GM23248 (cell line): Measurements from ENCODE around the gene ZNF580. TPM values are rescaled to one million over a fixed set of nuclear protein-coding genes. Genes with fewer than 3 reads are reported as not detected.

Experiments used
- DNase-seq: peaks from one replicate; pipeline ENCODE4 v3.0.0-alpha.2; 2015
- H2AFZ ChIP-seq: fragments of 200-600 bp; sonication (generic); 2 replicates; pipeline ENCODE4 v1.6.1; 2016; ENCODE audit warnings: antibody characterized with exemption
- H3F3A ChIP-seq: fragments of 200-600 bp; sonication (generic); 2 replicates; pipeline ENCODE4 v1.6.1; 2016; ENCODE audit warnings: mild to moderate bottlenecking, antibody characterized with exemption, mixed run types; ENCODE audit not compliant: insufficient read depth
- H3K27ac ChIP-seq: fragments of 200-600 bp; sonication (generic); 2 replicates; pipeline ENCODE4 v1.5.1; 2016; ENCODE audit warnings: mild to moderate bottlenecking
- H3K27me3 ChIP-seq: fragments of 200-600 bp; sonication (generic); replicated peaks from 2 replicates; pipeline ENCODE4 v1.6.1; 2016; ENCODE audit warnings: mild to moderate bottlenecking; ENCODE audit not compliant: insufficient read depth
- H3K36me3 ChIP-seq: fragments of 200-600 bp; sonication (generic); 2 replicates; pipeline ENCODE4 v1.6.1; 2016; ENCODE audit warnings: low read depth, mild to moderate bottlenecking
- H3K4me1 ChIP-seq: fragments of 200-600 bp; sonication (generic); 2 replicates; pipeline ENCODE4 v1.6.1; 2016; ENCODE audit warnings: mild to moderate bottlenecking; ENCODE audit not compliant: insufficient read depth
- H3K4me2 ChIP-seq: fragments of 200-600 bp; sonication (generic); one replicate; pipeline ENCODE4 v1.6.1; 2016; ENCODE audit warnings: mild to moderate bottlenecking; ENCODE audit not compliant: unreplicated experiment
- H3K4me3 ChIP-seq: fragments of 200-600 bp; sonication (generic); 2 replicates; pipeline ENCODE4 v1.5.1; 2016; ENCODE audit warnings: mild to moderate bottlenecking
- H3K79me2 ChIP-seq: fragments of 200-600 bp; sonication (generic); 2 replicates; pipeline ENCODE4 v1.6.1; 2016; ENCODE audit warnings: mild to moderate bottlenecking; ENCODE audit not compliant: insufficient read depth
- H3K9ac ChIP-seq: fragments of 200-600 bp; sonication (generic); 2 replicates; pipeline ENCODE4 v1.6.1; 2016; ENCODE audit warnings: mild to moderate bottlenecking
- H3K9me2 ChIP-seq: fragments of 200-600 bp; sonication (generic); 2 replicates; pipeline ENCODE4 v1.6.1; 2016; ENCODE audit warnings: mixed run types, mild to moderate bottlenecking, moderate library complexity; ENCODE audit not compliant: insufficient read depth
- H3K9me3 ChIP-seq: fragments of 200-600 bp; sonication (generic); one replicate; pipeline ENCODE4 v1.6.1; 2017; ENCODE audit warnings: low read depth
- H4K20me1 ChIP-seq: fragments of 200-600 bp; sonication (generic); 2 replicates; pipeline ENCODE4 v1.6.0; 2016; ENCODE audit not compliant: insufficient read depth
- EZH2 ChIP-seq: fragments of 200-600 bp; sonication (generic); IDR thresholded peaks from 2 replicates; pipeline ENCODE4 v1.6.1; 2018; ENCODE audit warnings: antibody characterized with exemption, mild to moderate bottlenecking; ENCODE audit not compliant: insufficient read depth, poor library complexity, severe bottlenecking
- EZH2phosphoT487 ChIP-seq: fragments of 200-600 bp; sonication (generic); IDR thresholded peaks from 2 replicates; pipeline ENCODE4 v1.6.1; 2018; ENCODE audit warnings: antibody characterized with exemption, moderate library complexity, mild to moderate bottlenecking, low read depth; ENCODE audit not compliant: insufficient read depth
- WGBS, 2 experiments: methylation state at CpG; one replicate each; pipeline ENCODE4 v1.1.6; 2015 to 2017; ENCODE audit warnings: low lambda C conversion rate in 2 of 2, low coverage in 1 of 2; ENCODE audit errors: missing lambda C conversion rate in 2 of 2; 5-methylcytosine and 5-hydroxymethylcytosine counted together
- in situ Hi-C: fragments of 300-500 bp; cut with MboI; formaldehyde crosslinking; loops from 2 replicates; pipeline ENCODE4 v1.15.0; 2020
- polyA plus RNA-seq: library from polyadenylated mRNA; unstranded; fragments of >200 nt; fragmentation: Nextera tagmentation; extraction: Ambion mirVana; gene quantifications from 2 replicates; pipeline ENCODE4 v1.2.1, GENCODE V29; 2016
- total RNA-seq: library from RNA; depleted of rRNA; stranded (reverse); fragments of >200 nt; shearing (Covaris generic); gene quantifications from 2 replicates; pipeline ENCODE4 v1.2.3, GENCODE V29; 2014

Gene ZNF580
- total and polyA plus RNA-seq, 2 experiments from 2014 or later, result 11.7 to 44.0 TPM

DNA sequence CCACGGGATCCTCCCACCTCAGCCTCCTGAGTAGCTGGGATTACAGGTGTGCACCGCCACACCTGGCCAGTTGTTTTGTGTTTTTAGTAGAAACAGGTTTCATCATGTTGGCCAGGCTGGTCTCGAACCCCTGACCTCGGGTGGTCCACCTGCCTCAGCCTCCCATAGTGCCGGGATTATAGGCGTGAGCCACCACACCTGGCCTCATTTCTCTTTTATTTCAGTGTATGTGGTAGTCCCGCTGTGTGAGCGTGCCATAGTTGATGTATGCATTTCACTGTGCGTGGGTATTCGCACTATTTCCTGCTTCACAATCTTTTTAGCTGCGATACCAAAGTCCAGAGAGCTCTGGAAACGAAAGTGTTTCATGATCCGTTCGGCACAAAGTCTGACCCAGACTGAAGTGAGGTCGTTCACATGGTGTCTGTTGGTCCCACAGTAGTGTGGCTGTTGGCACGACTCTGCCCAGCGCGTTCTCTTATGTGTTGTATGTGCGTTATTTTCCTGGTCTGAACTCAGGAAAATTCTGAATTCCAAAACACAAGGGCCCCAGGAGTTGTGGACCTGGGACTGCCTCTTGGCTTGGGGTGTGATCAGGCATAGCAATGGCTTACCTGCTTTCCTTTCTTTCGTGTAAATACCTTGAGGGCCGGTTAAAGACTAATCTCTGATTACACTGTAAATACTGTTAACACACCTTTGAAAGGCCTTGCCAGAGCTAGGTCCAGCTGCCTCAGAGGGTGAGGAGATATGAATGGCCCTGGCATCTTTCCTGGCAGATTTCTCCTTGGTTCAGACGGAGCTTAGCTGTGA is 42.9 kb downstream of the ZNF580 start:
- Histone ChIP-seq H3K79me2 (peaks cover 98% of the 10 kb centered on the region), H3K9me2 (no peaks in the 10 kb centered on the region), H3K36me3 (peaks cover 12% of the 10 kb centered on the region; the same call in 1 of the 2 replicates), H3K9me3 (no peaks in the 10 kb centered on the region), H3F3A (peaks cover 12% of the 10 kb centered on the region), H3K4me3 (no peak overlapping the region), H3K27ac (no peak overlapping the region), H2AFZ (no peak overlapping the region), H3K4me2 (no peak overlapping the region), H3K9ac (no peak overlapping the region), H3K27me3 (no peaks in the 10 kb centered on the region), H4K20me1 (0 out of 2 replicates have a peak, but pooled peaks cover 5% of the 10 kb centered on the region), H3K4me1 (peaks cover 17% of the 10 kb centered on the region)
- no peak for DNase-seq
- 80 to 82% methylated on average over 22 of the region's 22 CpGs for WGBS, 2 experiments
- TF ChIP-seq EZH2phosphoT487 (no peak), EZH2 (no peak)
- in situ Hi-C loops, result no loop called here

DNA sequence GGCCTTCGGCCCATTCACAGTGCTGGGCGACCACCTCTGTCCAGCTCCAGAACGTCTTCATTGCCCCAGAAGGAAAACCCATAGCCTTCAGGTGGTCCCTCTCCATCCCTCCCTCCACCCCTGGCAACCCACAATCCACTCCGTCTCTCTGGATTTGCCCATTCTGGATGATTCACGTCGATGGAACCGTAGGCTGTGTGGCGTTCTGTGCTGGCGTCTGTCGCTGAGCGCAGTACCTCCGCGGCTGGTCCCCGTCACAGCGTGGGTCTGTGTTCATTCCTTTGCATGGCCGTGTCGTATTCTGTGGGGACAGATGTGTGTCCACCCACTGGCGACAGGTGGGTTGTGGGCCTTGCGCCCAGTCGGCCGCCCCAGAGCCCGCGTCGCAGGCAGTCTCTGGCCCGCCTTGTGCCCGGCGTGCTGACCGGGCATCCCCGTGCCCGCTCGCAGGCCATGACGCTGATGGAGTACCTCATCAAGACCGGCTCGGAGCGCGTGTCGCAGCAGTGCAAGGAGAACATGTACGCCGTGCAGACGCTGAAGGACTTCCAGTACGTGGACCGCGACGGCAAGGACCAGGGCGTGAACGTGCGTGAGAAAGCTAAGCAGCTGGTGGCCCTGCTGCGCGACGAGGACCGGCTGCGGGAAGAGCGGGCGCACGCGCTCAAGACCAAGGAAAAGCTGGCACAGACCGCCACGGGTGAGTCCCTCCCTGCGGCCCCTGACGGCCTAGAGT is 44.3 kb downstream of the ZNF580 start:
- Histone ChIP-seq H3K9me2 (no peaks in the 10 kb centered on the region), H3K4me3 (no peak overlapping the region), H3K9me3 (no peaks in the 10 kb centered on the region), H3K27ac (no peak overlapping the region), H3K27me3 (no peaks in the 10 kb centered on the region), H3K79me2 (peaks cover 83% of the 10 kb centered on the region), H3F3A (peaks cover 12% of the 10 kb centered on the region), H2AFZ (no peak overlapping the region), H3K36me3 (peaks cover 4% of the 10 kb centered on the region; the same call in 1 of the 2 replicates), H3K4me1 (peaks cover 9% of the 10 kb centered on the region; the same call in 1 of the 2 replicates), H3K4me2 (no peak overlapping the region), H4K20me1 (0 out of 2 replicates have a peak, but pooled peaks cover 5% of the 10 kb centered on the region), H3K9ac (no peak overlapping the region)
- TF ChIP-seq EZH2phosphoT487 (no peak), EZH2 (no peak)
- 94 to 96% methylated on average over 48 to 60 of the region's 60 CpGs for WGBS, 2 experiments
- in situ Hi-C loops, result no loop called here
- DNase-seq, result no peak

DNA sequence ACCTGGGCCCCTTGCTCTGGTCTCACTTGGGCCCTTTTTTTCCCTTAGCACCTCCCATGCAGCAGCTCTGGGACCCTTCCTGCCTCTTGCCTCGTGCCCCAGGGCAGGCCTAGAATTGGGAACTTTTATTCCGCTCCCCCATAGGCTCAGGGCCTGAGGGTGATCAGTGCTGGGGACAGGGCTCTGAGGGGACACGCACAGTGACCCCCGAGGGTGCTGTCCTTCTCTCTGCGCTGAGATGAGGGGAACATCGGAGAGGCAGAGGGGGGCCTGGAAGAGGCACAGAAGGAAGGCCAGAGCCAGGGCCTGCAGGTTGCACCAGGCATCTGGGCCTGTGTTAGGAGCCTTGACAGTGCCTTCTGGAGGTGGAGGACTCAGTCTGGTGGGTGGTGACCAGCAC is 45.0 kb downstream of the ZNF580 start:
- 0 out of 2 replicates have a peak, but pooled peaks cover 5% of the 10 kb centered on the region for H4K20me1 ChIP-seq
- H3K27ac ChIP-seq, result no peak overlapping the region
- 86 to 88% methylated on average over 6 of the region's 6 CpGs for WGBS, 2 experiments
- no peak overlapping the region for H3K9ac ChIP-seq
- peaks cover 12% of the 10 kb centered on the region for H3F3A ChIP-seq
- peaks cover 77% of the 10 kb centered on the region for H3K79me2 ChIP-seq
- H3K9me2 ChIP-seq, result no peaks in the 10 kb centered on the region
- no peak overlapping the region for H3K4me3 ChIP-seq
- H3K4me2 ChIP-seq, result no peak overlapping the region
- H3K36me3 ChIP-seq, result peaks cover 4% of the 10 kb centered on the region; the same call in 1 of the 2 replicates
- in situ Hi-C loops, result no loop called here
- no peak for DNase-seq
- no peak for TF ChIP-seq EZH2phosphoT487
- no peak for TF ChIP-seq EZH2
- H3K27me3 ChIP-seq, result no peaks in the 10 kb centered on the region
- no peak overlapping the region for H2AFZ ChIP-seq
- H3K4me1 ChIP-seq, result peaks cover 9% of the 10 kb centered on the region; the same call in 1 of the 2 replicates
- no peaks in the 10 kb centered on the region for H3K9me3 ChIP-seq

DNA sequence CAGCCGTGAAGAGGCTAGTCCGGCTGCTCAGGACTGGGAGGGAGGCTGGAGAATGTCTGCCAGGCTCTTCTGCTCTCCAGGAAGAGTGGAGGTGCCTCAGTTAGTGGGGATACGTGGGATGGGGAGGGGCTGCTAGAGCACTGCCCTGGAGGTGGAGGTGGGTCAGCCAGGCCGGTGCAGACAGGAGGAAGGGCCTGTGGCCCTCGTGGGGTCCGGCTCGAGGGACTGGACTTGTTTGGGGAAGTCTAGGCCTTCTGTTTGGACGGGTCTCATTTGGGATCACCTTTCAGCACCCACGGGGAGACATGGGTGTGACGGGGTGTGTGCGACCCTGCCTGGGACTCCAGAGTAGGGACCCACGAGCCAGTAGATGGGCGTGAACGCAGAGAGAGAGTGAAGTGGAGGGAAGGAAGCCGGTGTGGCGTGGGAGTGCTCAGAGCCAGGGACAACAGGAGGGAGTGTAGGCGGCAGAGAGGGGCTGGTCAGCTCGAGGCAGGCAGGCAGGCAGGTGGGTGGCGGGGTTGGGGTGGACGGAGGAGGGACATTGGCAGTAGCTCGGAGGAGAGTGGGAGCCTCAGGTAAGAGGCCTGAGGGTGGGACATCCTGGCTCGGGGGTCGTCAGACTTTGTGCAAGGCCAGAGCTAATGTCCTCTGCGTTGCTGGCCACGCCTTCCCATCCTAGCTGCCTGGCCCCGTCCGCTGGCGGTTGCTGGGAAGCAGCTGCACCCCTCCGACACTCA is 45.7 kb downstream of the ZNF580 start:
- in situ Hi-C loops, result no loop called here
- H3K9me2 ChIP-seq, result no peaks in the 10 kb centered on the region
- H3K4me3 ChIP-seq, result no peak overlapping the region
- 93 to 95% methylated on average over 23 to 29 of the region's 29 CpGs for WGBS, 2 experiments
- no peak overlapping the region for H3K9ac ChIP-seq
- H3F3A ChIP-seq, result peaks cover 8% of the 10 kb centered on the region
- no peak overlapping the region for H3K4me2 ChIP-seq
- H4K20me1 ChIP-seq, result no peaks in the 10 kb centered on the region
- no peak for TF ChIP-seq EZH2
- TF ChIP-seq EZH2phosphoT487, result no peak
- DNase-seq, result no peak
- H3K9me3 ChIP-seq, result no peaks in the 10 kb centered on the region
- no peak overlapping the region for H2AFZ ChIP-seq
- peaks cover 4% of the 10 kb centered on the region; the same call in 1 of the 2 replicates for H3K36me3 ChIP-seq
- H3K4me1 ChIP-seq, result peaks cover 6% of the 10 kb centered on the region; the same call in 1 of the 2 replicates
- H3K27ac ChIP-seq, result no peak overlapping the region
- H3K27me3 ChIP-seq, result no peaks in the 10 kb centered on the region
- peaks cover 69% of the 10 kb centered on the region for H3K79me2 ChIP-seq
